ENCODE results near the gene MEP1A.

DNA sequence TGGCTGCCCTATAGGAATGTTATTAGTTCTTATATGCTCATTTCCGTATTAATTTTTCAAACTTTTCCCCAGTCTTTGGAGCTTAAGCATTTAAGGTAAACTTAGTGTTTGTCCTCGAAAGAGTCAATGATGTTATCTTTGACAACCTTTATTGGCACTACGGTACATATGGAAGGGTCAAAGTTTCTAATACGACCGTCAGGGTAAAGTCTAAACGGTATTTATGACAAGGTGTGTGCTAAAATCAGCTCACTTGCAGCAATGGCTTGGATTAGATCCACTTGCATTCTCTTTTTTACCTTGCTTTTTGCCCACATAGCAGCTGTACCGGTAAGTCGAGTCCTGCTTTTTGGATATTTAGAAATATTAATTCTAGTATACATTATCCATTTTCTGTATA is at the start of gene MEP1A:
- TF ChIP-seq, protein P1, sequence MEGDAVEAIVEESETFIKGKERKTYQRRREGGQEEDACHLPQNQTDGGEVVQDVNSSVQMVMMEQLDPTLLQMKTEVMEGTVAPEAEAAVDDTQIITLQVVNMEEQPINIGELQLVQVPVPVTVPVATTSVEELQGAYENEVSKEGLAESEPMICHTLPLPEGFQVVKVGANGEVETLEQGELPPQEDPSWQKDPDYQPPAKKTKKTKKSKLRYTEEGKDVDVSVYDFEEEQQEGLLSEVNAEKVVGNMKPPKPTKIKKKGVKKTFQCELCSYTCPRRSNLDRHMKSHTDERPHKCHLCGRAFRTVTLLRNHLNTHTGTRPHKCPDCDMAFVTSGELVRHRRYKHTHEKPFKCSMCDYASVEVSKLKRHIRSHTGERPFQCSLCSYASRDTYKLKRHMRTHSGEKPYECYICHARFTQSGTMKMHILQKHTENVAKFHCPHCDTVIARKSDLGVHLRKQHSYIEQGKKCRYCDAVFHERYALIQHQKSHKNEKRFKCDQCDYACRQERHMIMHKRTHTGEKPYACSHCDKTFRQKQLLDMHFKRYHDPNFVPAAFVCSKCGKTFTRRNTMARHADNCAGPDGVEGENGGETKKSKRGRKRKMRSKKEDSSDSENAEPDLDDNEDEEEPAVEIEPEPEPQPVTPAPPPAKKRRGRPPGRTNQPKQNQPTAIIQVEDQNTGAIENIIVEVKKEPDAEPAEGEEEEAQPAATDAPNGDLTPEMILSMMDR (IDR thresholded peaks at IDR 0.05), result no peak
- TF ChIP-seq EZH2 (IDR thresholded peaks at IDR 0.05; ENCODE audit: borderline replicate concordance, insufficient read depth, low read depth, low read length, poor library complexity, severe bottlenecking), result no peak
